Osteoblast (primary cell): ENCODE measurements around the gene UBN1. TPM values are rescaled to one million over a fixed set of nuclear protein-coding genes. Genes with fewer than 3 reads are reported as not detected.

Experiments used
- DNase-seq: peaks from one replicate; pipeline ENCODE4 v3.0.0; 2011; ENCODE audit warnings: low spot score, mixed read lengths; ENCODE audit not compliant: insufficient read length; ENCODE audit errors: missing footprints
- H2AFZ ChIP-seq: 2 replicates; pipeline ENCODE4 v1.6.0; 2011; ENCODE audit warnings: mild to moderate bottlenecking, low read length
- H3K27ac ChIP-seq: 2 replicates; pipeline ENCODE4 v1.5.1; 2011; ENCODE audit warnings: mild to moderate bottlenecking, low read depth, low read length, moderate library complexity
- H3K27me3 ChIP-seq: 2 replicates; pipeline ENCODE4 v1.6.0; 2012; ENCODE audit warnings: mild to moderate bottlenecking, control low read depth, inconsistent platforms, low read length, moderate library complexity; ENCODE audit not compliant: insufficient read depth
- H3K36me3 ChIP-seq: 2 replicates; pipeline ENCODE4 v1.5.1; 2011; ENCODE audit warnings: mild to moderate bottlenecking, low read length, control low read depth, moderate library complexity; ENCODE audit not compliant: insufficient read depth
- H3K4me1 ChIP-seq: 2 replicates; pipeline ENCODE4 v1.5.1; 2011; ENCODE audit warnings: mild to moderate bottlenecking, low read length, control low read depth, moderate library complexity; ENCODE audit not compliant: insufficient read depth
- H3K4me2 ChIP-seq: 2 replicates; pipeline ENCODE4 v1.6.0; 2011; ENCODE audit warnings: mild to moderate bottlenecking, low read length; ENCODE audit not compliant: insufficient read depth
- H3K4me3 ChIP-seq: fragments of 200-600 bp; sonication (generic); 3 replicates; pipeline ENCODE4 v1.5.1; 2012; ENCODE audit warnings: mild to moderate bottlenecking, low read length, inconsistent platforms; ENCODE audit not compliant: insufficient read depth
- H3K79me2 ChIP-seq: 2 replicates; pipeline ENCODE4 v1.6.0; 2012; ENCODE audit warnings: mild to moderate bottlenecking, low read length, control low read depth, inconsistent platforms; ENCODE audit not compliant: insufficient read depth
- H3K9me3 ChIP-seq: 2 replicates; pipeline ENCODE4 v1.5.1; 2011; ENCODE audit warnings: low read depth, low read length, control low read depth
- H4K20me1 ChIP-seq: 2 replicates; pipeline ENCODE4 v1.6.0; 2012; ENCODE audit warnings: mild to moderate bottlenecking, low read length, control low read depth; ENCODE audit not compliant: insufficient read depth
- total RNA-seq: library from RNA; depleted of rRNA; stranded (reverse); fragments of >200 nt; gene quantifications from 2 replicates; pipeline ENCODE4 v1.2.3, GENCODE V29; 2012
- TF ChIP-seq, protein P1 (sequence below): IDR thresholded peaks from 2 replicates; pipeline ENCODE4 v1.5.1; 2011; ENCODE audit warnings: mild to moderate bottlenecking, low read depth, low read length, moderate library complexity; ENCODE audit errors: extremely low read depth

Gene UBN1
- total RNA-seq, 1 donor: 38.4 TPM

DNA sequence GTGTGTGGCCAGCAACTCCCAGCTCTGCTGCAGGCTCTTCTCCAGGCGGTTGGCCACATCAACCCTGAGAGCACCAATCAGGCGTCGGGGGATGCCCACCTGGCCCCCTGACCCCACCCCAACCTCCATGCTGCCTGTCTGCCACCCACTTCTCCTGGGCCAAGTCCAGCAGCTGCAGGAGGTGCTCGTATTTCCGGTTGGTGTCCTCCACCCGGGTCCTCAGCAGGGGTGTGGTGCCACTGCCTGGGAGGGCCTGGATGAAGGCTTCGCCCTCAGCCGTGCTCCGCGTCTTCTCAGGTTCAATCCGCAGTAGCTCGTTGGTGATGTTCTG lies 44.6 kb downstream of the UBN1 start:
- Histone ChIP-seq H3K27me3 (peaks cover 4% of the 10 kb centered on the region), H3K4me3 (no peak overlapping the region), H3K36me3 (peaks cover 8% of the 10 kb centered on the region), H3K27ac (no peak overlapping the region), H3K79me2 (no peaks in the 10 kb centered on the region), H4K20me1 (peaks cover 3% of the 10 kb centered on the region), H3K4me1 (no peaks in the 10 kb centered on the region), H3K9me3 (no peaks in the 10 kb centered on the region), H2AFZ (no peak overlapping the region), H3K4me2 (no peak overlapping the region)
- TF ChIP-seq, protein P1, sequence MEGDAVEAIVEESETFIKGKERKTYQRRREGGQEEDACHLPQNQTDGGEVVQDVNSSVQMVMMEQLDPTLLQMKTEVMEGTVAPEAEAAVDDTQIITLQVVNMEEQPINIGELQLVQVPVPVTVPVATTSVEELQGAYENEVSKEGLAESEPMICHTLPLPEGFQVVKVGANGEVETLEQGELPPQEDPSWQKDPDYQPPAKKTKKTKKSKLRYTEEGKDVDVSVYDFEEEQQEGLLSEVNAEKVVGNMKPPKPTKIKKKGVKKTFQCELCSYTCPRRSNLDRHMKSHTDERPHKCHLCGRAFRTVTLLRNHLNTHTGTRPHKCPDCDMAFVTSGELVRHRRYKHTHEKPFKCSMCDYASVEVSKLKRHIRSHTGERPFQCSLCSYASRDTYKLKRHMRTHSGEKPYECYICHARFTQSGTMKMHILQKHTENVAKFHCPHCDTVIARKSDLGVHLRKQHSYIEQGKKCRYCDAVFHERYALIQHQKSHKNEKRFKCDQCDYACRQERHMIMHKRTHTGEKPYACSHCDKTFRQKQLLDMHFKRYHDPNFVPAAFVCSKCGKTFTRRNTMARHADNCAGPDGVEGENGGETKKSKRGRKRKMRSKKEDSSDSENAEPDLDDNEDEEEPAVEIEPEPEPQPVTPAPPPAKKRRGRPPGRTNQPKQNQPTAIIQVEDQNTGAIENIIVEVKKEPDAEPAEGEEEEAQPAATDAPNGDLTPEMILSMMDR: no peak
- no peak for DNase-seq

GRCh38 chr16:4892361-4893102 lies 45.3 kb downstream of the UBN1 start:
- no peaks in the 10 kb centered on the region for H3K4me1 ChIP-seq
- peaks cover 4% of the 10 kb centered on the region for H3K27me3 ChIP-seq
- no peak overlapping the region for H3K27ac ChIP-seq
- H3K79me2 ChIP-seq: no peaks in the 10 kb centered on the region
- H3K4me2 ChIP-seq: no peak overlapping the region
- peaks cover 1% of the 10 kb centered on the region for H3K36me3 ChIP-seq
- no peak overlapping the region for H3K4me3 ChIP-seq
- TF ChIP-seq, protein P1: no peak
- peak; percentile 91 for DNase-seq
- H2AFZ ChIP-seq: no peak overlapping the region
- no peaks in the 10 kb centered on the region for H3K9me3 ChIP-seq
- peaks cover 3% of the 10 kb centered on the region for H4K20me1 ChIP-seq

GRCh38 chr16:4893103-4893862 lies 46.0 kb downstream of the UBN1 start:
- H4K20me1 ChIP-seq: peaks cover 3% of the 10 kb centered on the region
- TF ChIP-seq, protein P1: no peak
- no peaks in the 10 kb centered on the region for H3K9me3 ChIP-seq
- H3K4me1 ChIP-seq: no peaks in the 10 kb centered on the region
- DNase-seq: peak; percentile 84
- no peak overlapping the region for H3K4me2 ChIP-seq
- no peak overlapping the region for H2AFZ ChIP-seq
- H3K27me3 ChIP-seq: peaks cover 4% of the 10 kb centered on the region
- no peaks in the 10 kb centered on the region for H3K79me2 ChIP-seq
- H3K4me3 ChIP-seq: no peak overlapping the region
- H3K27ac ChIP-seq: no peak overlapping the region
- no peaks in the 10 kb centered on the region for H3K36me3 ChIP-seq
